ENCODE results near the gene ABHD8.

- TF ChIP-seq POLR2A (IDR thresholded peaks at IDR 0.05; ENCODE audit: low read length) (no peak), GATA1 (IDR thresholded peaks at IDR 0.05; ENCODE audit: low read depth, low read length) (no peak)
Measured at GRCh38 chr19:17263712-17264640, 39.2 kb downstream of the ABHD8 start.
